ENCODE data around the gene XIAP. TPM values are rescaled to one million over a fixed set of nuclear protein-coding genes. Genes with fewer than 3 reads are reported as not detected.
"Not testable (repeated sequence)": the region's sequence is repeated elsewhere in the genome, so short reads cannot be mapped to it uniquely, and the experiment has no call there.

The XIAP gene
- polyA plus RNA-seq (ENCODE audit: insufficient read length in 4 of 4), result 10 to 100 TPM; 39.9 to 44.1 (median 41.6) TPM

- peak; percentile 40 to 65 (median 54) for DNase-seq (ENCODE audit: low read depth in 4 of 4, low spot score in 3 of 4)
Observed at GRCh38 chrX:123859846-123860838, at the start of gene XIAP. TSS of gene XIAP (plus strand) at chrX:123860053. CDS start at chrX:123885663, 25,610 bp downstream.

GRCh38 chrX:123814343-123814742 lies 45.5 kb upstream of the XIAP start:
- no peak for DNase-seq (ENCODE audit: low read depth in 4 of 4, low spot score in 3 of 4)

- DNase-seq (ENCODE audit: low read depth in 4 of 4, low spot score in 3 of 4), result not testable (repeated sequence)
Observed at GRCh38 chrX:123814934-123815394, 44.9 kb upstream of the XIAP start.

GRCh38 chrX:123817288-123817894 lies 42.5 kb upstream of the XIAP start:
- DNase-seq (ENCODE audit: low read depth in 4 of 4, low spot score in 3 of 4), result no peak

- DNase-seq (ENCODE audit: low read depth in 4 of 4, low spot score in 3 of 4), result no peak
Observed at GRCh38 chrX:123818243-123818642, 41.6 kb upstream of the XIAP start.

GRCh38 chrX:123822965-123823364 lies 36.9 kb upstream of the XIAP start:
- DNase-seq (ENCODE audit: low read depth in 4 of 4, low spot score in 3 of 4), result no peak

GRCh38 chrX:123830309-123830708 lies 29.5 kb upstream of the XIAP start:
- DNase-seq (ENCODE audit: low read depth in 4 of 4, low spot score in 3 of 4), result peak in 3 of 4 donors; percentile 36 to 47 (median 44)

GRCh38 chrX:123833387-123833786 lies 26.5 kb upstream of the XIAP start:
- DNase-seq (ENCODE audit: low read depth in 4 of 4, low spot score in 3 of 4), result peak in 2 of 4 donors; percentile 26 to 30

GRCh38 chrX:123834116-123834515 lies 25.7 kb upstream of the XIAP start:
- DNase-seq (ENCODE audit: low read depth in 4 of 4, low spot score in 3 of 4), result no peak

GRCh38 chrX:123835661-123836371 lies 24.0 kb upstream of the XIAP start:
- DNase-seq (ENCODE audit: low read depth in 4 of 4, low spot score in 3 of 4), result no peak

GRCh38 chrX:123845129-123845528 lies 14.7 kb upstream of the XIAP start:
- not testable (repeated sequence) for DNase-seq (ENCODE audit: low read depth in 4 of 4, low spot score in 3 of 4)

GRCh38 chrX:123846577-123847038 lies 13.2 kb upstream of the XIAP start:
- no peak for DNase-seq (ENCODE audit: low read depth in 4 of 4, low spot score in 3 of 4)

GRCh38 chrX:123847056-123847455 lies 12.8 kb upstream of the XIAP start:
- DNase-seq (ENCODE audit: low read depth in 4 of 4, low spot score in 3 of 4), result no peak

- no peak for DNase-seq (ENCODE audit: low read depth in 4 of 4, low spot score in 3 of 4)
Observed at GRCh38 chrX:123849096-123849495, 10.8 kb upstream of the XIAP start.

- not testable (repeated sequence) for DNase-seq (ENCODE audit: low read depth in 4 of 4, low spot score in 3 of 4)
Observed at GRCh38 chrX:123849906-123850305, 9.9 kb upstream of the XIAP start.

GRCh38 chrX:123851079-123851478 lies 8.8 kb upstream of the XIAP start:
- no peak for DNase-seq (ENCODE audit: low read depth in 4 of 4, low spot score in 3 of 4)

- DNase-seq (ENCODE audit: low read depth in 4 of 4, low spot score in 3 of 4), result no peak
Observed at GRCh38 chrX:123854329-123854728, 5.5 kb upstream of the XIAP start.

GRCh38 chrX:123859409-123859845 lies 426 bp upstream of the XIAP start:
- peak in 3 of 4 donors; percentile 41 to 54 (median 54) for DNase-seq (ENCODE audit: low read depth in 4 of 4, low spot score in 3 of 4)

- no peak for DNase-seq (ENCODE audit: low read depth in 4 of 4, low spot score in 3 of 4)
Observed at GRCh38 chrX:123860983-123861382, 1.1 kb downstream of the XIAP start.

GRCh38 chrX:123869488-123869887 lies 9.6 kb downstream of the XIAP start:
- no peak for DNase-seq (ENCODE audit: low read depth in 4 of 4, low spot score in 3 of 4)

GRCh38 chrX:123871309-123871708 lies 11.5 kb downstream of the XIAP start:
- no peak for DNase-seq (ENCODE audit: low read depth in 4 of 4, low spot score in 3 of 4)
